SKM-1 (cell line): ENCODE results near the gene PFDN6.

Source experiments
- DNase-seq: peaks from one replicate; lab custom pipeline; 2025; ENCODE audit not compliant: unreplicated experiment; lab: John Stamatoyannopoulos, UW

The PFDN6 gene

DNA sequence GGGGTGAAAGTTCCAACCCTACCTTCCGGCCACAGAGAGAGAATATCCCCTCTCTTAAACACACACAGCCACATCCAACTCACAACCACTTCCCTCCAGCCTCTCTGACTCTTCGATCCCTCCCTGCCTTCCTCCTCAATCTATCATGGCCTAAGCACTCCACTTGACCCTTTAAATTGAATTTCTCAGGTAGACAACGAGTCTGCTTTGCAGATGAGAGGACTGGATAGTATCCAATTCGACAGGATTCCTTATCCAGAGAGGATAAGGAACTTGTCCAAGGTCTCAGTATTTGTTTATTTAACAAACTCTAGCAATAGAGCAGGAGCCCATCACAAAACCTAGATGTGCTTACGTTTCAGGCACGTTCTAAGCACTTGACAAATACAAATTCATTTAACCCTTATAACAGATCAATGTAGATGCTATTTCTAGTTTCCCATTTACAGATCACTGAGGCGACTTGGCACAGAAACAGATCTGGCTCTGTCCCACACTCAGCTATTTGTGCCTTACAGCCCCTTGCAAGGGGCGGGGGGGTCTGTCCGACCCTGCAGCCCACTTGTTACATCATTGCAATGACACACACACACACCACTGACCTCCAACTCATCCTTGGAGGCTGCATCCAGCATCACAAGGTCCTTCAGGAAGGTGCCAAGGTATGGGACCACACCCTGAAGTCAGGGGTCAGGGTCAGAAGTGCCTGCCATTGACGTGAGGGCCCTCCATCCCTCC lies 4.9 kb downstream of the PFDN6 start:
- no peak for DNase-seq

DNA sequence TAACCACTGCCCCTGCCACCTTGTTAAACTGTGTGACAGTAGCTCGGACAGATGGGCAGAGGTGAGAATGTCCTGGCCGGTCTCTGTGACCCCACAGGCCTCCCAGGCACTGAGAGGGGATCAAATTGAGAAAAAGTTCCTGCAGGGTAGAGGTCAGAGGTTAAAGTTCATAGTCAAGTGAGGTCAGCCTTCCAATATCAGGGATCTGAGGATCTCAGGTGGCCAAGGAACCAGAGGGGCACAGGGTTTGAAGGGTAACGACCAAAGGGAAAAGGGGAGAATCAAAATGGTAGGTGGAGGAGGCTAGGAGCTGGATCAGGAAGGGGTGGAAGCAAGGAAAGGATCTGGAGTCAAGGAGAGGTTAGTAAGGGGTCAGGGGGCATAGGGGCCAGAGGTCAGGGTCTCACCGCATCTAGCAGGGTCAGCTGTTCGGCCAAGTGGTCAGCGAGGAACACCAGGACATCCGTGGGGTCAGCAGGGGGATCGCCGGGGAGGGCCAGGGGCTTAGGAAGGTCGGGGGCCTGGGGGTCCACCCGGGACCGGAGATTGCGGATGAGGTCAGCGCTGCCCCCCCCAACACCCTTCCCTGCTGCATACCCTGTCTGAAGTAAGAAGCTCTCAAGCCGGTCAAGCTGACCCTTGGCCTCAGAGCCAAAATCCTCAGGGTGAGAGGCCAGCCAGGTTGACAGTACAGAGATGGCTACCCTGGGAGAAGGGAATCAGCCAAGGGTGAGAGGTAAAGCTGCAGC lies 6.4 kb downstream of the PFDN6 start:
- no peak for DNase-seq

DNA sequence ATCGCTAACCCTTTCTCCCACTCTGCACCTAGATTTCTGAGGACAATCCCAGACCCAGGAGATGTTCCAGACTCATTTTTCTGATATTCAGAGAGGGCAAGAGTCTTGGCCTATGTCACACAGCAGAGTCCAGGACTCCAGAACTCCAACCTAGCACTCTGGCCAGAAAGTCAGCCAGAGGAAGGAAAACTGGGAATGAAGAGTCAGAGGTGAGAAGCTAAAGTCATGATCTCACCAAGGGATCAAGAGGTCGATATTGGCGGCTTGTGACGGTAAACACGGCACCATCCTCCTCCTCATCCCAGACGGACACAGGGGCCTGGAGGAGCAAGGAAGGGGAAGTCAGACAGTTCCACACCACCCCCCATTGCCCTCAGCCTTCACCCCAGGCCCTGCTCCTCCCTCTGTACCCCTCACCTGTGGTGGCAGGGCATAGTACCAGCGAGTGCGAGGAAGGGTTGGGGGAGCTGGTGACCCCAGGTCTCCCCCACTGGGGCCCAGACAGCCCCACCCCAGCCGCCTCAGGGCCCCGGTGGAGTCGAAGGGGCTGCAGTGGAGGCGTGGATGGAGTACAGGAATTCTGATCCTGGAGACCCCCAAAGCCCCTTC lies 7.5 kb downstream of the PFDN6 start:
- DNase-seq: no peak

DNA sequence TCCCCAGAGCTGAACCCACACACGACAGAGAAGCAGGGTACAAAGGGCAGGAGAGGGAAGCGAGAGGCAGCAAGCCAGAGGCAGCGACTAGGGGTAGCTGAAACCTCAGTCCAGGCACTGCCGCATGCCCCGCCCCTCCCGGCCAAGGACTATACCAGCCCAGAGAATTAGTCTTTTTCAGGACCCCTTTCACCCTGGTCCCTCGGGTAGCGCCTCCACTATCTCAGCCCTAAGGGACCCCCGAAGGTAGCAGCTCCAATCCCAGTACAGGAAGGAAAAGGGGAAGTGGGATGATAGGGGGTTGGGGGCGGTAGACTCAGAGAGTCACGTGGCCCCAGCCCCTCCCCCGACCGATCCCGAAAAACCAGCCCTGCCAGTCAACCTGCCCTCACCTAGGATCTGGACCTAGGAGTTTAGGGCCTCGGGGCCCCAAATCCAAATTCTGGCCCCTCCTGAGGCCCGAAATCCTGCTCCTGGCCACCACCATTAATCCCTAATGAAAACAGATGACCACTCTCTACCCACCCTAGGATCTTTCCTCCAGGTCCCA lies 8.1 kb downstream of the PFDN6 start:
- DNase-seq: no peak

DNA sequence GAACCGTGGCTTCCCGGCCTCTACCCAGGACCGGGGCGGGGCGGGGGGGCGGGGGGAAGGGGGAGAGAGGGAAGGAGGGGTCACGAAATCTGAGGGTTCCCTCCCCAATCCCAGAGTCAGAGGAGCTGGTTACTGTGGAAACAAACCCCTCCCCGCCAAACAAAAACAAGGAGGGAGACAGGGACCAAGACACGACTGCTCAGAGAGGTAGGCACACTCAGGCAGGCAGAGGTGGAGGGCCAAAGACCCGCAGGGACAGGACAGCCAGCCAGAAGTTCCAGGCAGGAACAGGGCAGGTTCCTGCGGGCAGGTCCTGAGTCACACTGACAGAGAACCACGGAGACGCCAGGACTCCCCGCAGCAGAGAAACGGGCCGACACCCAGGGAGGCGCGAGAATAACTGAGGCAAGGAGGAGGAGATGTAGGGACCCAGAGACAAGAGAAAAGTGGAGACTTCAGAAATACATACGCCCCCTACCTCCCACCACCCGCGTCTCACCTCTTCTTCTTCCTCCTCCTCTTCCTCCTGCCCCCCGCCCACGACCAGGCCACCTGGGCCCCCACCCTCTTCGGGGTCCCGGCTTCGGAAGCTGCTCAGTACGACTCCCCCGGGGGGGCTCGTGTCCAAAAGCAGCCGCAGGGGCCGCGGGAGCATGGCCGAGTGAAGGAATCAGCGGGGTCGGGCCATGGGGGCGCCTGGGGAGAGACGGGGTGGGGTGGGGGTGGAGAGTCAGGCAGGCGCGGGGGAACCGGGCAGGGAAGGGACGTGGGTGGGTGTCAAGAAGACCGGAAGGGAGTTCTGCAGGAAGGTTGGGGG lies 8.8 kb downstream of the PFDN6 start:
- no peak for DNase-seq

DNA sequence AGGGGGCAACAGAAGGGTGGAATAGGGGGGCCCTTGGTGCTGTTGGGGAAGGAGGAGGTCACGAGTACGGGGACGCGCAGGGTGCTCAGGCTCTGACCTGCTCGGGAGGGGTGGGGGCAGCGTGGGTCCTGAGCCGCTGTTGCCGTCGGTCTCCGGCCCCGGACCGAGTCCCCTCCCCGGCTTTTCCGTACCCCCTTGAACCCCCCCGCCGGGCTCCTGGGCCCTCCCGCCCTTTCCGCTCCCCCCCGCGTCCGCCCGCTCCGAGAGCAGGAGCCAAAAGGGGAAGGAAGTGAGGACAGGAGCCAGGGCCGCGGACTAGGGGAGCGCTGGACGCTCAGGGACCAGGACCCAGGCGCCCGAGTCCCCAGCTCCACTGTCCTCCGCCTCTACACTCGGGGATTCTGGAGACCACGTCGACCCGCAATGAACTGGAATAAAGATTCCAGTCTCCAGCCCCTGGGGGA lies 9.4 kb downstream of the PFDN6 start, which contains the start of gene RGL2:
TSS of gene RGL2 (minus strand) at position 170 of the 464 bp plus-strand sequence. CDS start 332 bp downstream, outside the sequence.
- DNase-seq: peak; percentile 43

DNA sequence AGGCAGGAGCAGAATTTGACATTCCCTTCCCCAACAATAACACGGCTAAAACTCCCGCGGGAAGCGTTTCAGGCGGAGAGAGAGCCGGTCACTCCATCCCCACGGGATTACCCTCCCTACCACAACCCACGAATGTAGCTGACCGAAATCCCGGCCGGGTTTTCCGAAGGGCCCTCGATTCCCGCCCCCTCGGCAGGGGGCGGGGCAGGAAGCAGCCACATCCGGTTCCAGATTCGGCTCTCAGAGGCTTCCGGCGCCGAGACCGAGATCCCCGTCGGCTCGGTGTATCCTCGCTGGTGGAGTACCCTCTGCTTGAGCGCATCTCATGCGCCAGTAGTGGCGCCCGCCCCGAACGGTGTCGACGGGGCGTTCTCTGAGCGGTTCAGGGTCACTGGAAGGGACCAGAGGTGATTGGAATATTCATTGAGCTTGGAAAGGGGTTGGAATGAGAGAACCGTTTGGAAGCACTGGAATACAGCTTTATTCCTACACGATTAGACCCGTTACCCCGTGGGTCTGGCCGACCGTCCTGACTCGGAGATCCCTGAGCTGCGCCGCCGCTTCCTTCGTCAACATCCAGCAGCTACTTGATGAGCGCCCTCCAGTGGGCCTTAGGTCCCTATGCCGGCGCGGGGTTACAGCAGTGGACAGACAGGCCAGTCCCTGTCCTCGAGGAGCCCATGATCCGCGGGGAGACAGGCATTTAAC lies 10.0 kb downstream of the PFDN6 start:
- peak; percentile 80 for DNase-seq

DNA sequence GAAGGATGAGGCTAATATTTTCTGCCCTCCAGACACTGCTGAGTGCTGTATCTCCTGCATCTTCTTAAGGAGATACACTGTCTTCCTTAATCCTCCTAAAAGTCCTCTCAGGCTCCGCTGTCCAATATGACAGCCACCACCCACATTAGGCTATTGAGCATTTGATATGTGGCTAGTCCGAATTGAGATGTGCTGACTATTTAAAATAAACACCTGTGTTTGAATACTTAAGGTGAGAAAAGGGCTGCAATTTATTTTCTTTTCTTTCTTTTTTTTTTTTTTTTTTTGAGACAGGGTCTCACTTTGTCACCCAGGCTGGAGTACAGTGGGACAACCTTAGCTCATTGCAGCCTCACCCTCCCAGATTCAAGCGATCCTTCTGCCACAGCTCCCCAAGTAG lies 12.5 kb downstream of the PFDN6 start:
- DNase-seq: no peak

DNA sequence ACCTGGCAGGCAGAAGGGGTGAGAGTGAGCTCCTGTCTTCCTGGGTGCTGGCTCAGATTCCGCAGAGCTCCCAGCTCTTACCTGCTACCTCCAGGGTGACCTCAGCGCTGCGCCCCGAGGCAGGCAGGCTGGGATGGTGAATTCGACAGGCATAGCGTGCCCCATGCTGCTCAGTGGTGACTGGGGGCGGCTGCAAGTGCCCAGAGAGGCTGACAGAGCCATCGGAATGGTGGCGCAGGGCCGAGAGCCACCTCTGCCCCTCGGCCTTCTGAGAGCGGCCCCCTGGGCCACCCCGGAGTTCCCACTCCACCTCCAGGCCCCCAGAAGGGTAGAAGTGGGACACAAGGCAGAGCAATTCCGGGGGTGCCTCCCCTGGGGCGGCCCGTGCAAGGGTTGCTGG lies 14.8 kb downstream of the PFDN6 start:
- no peak for DNase-seq

DNA sequence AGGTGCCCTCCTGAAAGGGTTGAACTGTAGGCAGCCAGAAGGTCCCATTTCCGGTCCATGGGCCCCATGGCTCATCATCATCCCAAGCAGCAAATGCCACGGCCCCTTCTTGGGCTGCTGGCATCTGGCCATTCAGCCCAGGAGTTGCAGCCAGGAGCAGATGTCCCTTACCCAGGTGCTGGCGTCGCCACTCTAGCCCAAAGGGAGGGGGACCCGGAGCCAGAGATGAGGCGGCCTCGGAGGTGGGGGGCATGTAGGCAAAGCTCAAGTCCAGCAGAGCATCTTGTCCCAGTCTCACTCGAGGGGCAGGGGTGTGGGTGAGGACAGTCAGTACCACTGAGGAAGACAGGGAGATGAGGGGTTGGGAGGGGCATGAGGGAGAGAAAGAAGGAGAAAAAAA lies 15.7 kb downstream of the PFDN6 start:
- DNase-seq: no peak

DNA sequence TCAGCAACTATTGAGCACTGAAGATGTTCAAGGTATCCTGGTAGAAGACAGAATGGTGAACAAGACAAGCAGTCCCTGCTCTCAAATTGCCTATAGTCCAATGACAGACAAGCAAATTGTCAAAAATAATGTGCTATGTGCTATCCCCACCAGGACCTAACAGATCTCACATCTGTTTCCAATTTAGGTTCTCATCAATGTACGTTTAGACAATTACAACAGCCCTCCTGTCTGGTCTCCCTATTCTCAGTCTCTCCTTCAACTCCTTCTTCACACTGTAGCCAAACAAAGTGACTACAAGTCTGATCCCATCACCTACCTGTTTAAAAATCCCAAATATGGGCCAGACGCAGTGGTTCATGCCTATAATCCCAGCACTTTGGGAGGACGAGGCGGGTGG lies 17.0 kb downstream of the PFDN6 start:
- no peak for DNase-seq

DNA sequence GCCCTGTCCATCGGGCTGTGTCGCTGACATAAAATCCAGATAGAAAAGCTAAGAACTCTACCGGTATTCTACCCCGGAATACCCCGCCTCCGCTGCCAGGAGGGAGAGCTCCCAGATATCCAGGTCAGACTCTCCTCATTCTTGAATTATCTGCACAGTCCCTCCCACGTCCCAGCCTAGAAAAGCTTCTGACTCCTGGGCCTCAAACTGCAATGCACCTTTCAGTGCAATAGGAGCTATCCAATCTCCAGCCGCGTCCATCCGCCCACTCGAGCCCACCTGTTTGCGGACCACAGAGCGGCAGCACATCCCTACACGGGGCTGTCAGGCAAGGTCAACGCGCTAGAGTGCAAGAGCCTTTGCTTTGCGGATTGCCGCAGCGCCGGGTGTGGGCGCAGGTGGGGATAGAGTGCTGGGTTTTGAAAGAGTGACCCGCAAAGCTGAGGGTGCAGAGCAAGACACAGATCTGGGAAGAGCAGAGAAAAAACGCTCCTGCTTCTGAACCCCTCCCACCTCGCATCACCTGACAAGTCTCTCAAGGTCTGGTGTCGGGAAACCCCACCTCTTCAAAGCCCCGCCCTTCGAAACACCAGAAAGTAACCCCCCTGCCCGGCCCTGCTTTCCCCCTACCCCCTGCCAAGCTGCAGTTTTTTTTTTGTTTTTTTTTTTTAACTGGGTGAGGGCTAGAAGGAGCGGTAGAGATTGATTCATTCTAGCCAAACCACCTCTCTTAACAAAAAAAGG lies 23.1 kb downstream of the PFDN6 start:
- DNase-seq: peak; percentile 18

DNA sequence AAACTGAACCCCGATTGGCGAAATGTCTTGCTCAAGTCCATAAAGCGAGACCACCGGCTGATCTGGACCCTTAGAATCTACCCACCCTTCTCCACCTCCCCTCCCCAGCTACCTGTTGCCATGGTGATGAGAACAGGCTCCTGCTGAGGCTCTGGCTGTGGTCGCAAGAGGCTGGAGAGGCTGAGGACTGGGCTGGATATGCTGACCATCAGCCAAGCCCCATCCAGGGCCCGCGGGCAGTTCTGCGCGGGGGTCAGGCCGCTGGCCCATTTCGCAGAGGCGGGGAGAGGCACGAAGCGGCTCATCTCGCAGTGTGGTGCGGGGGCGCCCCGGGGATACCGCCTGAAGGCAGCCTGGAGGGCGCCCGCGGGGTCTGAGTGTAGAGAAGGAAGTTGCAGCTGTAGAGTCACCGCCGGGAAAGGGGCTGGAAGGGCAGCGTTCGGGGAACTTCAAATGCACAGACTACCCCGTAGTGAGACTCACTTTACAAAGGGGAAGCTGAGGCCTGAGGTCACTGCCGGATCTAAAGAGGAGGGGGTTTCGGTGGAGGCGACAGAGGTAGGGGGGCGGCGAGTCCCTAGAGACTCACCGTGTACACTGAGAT lies 23.8 kb downstream of the PFDN6 start:
- DNase-seq: peak; percentile 57

DNA sequence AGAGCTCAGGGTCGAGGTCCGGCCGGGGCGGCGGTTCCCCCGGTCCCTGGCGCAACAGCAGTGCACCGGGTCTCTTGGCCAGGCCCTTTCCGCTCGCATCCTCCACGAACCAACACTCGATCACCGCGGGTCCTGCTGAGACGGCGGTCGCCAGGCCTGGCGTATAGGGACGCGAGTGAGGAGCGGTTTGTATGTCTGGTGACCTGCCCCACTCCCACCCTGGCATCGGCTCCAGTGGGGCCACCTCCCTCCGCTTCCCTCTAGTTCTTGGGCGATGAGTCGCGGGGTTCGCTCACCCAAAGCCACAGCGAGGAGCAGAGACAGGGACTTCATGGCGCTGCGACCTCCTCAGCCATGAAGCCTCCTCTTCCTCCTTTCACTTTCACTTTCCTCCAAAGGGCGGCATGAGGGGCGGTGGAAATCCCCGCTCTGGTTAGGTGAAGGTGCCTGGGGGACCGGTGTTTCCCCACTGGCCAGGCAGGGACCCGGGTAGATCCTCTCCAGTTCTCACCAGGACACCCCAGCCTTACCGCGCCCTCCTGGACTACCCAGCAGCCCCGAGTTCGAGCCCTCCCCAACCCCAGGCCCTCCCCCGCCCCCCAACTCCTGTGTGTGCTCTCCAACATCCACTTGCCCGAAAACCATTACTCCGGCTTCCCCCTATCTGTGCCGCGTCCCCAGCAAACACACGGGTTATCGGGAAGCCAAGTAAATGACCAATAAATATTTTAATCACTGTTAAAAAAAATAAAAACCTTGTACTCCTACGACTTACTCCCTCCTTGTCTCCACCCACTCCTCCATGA lies 24.5 kb downstream of the PFDN6 start, which contains the start of gene TAPBP:
TSS of gene TAPBP (minus strand) at position 370 of the 806 bp plus-strand sequence. CDS start at position 333, 37 bp downstream.
- no peak for DNase-seq

DNA sequence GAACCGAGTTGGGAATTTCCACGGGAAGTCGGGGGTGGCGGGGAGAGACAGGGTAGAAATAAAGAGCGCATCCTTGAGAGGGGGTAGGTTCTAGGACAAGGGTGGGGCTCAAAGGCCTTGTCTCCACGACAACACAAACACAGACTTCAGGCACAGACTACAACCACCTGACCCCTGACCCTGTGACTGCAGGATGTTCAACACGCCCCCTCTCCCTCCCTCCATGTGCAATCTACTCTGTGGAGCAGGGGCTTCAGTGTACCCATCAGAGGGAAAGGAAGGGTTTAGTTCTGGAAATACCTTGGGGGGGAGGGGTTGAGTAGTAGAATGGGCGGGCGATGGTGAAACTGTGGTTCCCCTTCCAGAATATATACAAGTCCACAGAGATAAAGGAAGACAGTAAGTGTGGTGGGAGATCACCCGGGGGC lies 25.1 kb downstream of the PFDN6 start:
- peak; percentile 6 for DNase-seq

DNA sequence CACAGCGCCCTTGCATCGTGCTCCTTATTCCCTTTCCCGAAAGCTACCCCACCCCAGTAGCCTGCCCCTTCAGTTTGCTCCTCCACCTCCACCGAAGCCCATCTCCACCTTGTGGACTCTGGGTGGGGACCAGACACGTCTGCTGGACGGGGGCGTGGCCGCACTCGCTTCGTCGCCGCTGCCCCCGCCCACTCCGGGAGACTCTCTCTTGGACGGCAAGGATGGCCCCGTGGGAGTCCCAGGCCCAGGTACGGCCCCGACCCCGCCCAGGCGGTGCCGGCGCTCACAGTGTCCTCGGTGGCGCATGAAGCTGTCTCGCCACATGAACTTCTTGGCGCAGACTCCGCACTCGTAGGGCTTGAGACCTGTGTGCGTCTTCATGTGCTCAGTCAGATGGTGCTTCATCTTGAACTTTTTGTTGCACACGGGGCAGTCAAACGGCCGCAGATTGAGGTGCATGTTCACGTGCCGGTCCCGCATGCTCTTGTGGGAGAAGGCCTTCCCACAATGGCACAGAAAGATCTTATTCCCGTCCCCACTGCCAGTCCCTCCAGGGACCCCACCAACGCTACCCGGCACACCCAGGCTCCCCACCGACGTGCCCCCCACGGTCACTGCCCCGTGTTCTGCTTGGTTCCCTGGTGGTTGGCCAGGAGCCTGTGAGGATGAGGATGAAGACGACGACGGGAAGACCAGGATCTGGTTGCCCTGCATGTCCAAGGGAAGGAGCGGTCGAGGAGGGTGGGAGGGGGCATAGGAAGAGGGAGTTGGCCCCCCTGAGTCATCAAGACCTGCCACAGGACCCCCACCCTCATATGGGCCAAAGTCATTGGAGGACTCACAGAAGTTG lies 25.8 kb downstream of the PFDN6 start:
- no peak for DNase-seq
